ENCODE results near the gene PITX3. TPM values are rescaled to one million over a fixed set of nuclear protein-coding genes. Genes with fewer than 3 reads are reported as not detected.

The PITX3 gene
- total RNA-seq, 1 experiment from 2014 or later = 1.9 TPM

DNA sequence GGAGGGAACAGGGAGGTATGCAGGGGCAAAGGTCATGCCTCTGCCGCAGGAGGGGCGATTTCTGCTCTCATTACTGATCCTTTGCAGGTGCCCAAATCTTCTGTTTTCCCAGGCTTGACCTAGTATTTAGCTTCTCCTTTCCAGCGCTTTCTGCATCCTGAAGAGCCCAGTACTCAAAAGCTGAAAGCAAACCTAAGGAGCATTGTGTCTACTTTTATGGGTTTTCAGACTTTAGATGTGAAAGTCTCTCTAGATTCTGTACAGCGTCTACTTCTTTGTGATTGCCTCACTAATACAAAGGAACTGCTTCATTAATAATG is 4.6 kb upstream of the PITX3 start:
- no peaks in the 10 kb centered on the region for H3K27me3 ChIP-seq (ENCODE audit: insufficient read depth, low read length)
- H3K4me2 ChIP-seq (ENCODE audit: low read length) = peak overlapping the region; percentile 91
- no peak overlapping the region for H2AFZ ChIP-seq (ENCODE audit: low read depth, low read length, poor library complexity, severe bottlenecking)
- peak overlapping the region; percentile 91 to 95 for H3K4me3 ChIP-seq (replicated peaks in 1 of 2; ENCODE audit: low read depth in 1 of 2, low read length in 2 of 2)
- H3K36me3 ChIP-seq (ENCODE audit: control insufficient read depth in 1 of 2, insufficient read depth in 2 of 2, low read length in 2 of 2) = 0 out of 4 replicates have a peak, but pooled peaks cover 0 to 2% of the 10 kb centered on the region in 2 experiments
- H3K4me1 ChIP-seq (ENCODE audit: control insufficient read depth in 1 of 2, insufficient read depth in 2 of 2, low read length in 2 of 2) = peaks cover 22 to 52% of the 10 kb centered on the region in 2 experiments
- BruUV-seq (replicated peaks) = no TSS peak
- ChIA-PET CTCF (interaction anchor here (1.1 to 6.6 kb wide), 8 partner anchors 15 to 176 kb away, joined by 3 to 63 read pairs (median 6); no protein-coding TSS in a partner anchor), RAD21 (ENCODE audit: low non-redundant PET in 1 of 2, low total read pairs in 2 of 2, uncharacterized antibody in 2 of 2, unreplicated experiment in 2 of 2) (interaction anchor here in 1 of 2 experiments (1.0 kb wide), 2 partner anchors 14 to 16 kb away, joined by 3 to 4 read pairs; no protein-coding TSS in a partner anchor), POLR2A (interaction anchor here (0.6 to 1.3 kb wide), 8 partner anchors 9 to 946 kb away, joined by 3 to 10 read pairs (median 4); no protein-coding TSS in a partner anchor)
- H3K9me3 ChIP-seq (ENCODE audit: control insufficient read depth in 1 of 2, insufficient read depth in 1 of 2, low read depth in 1 of 2, low read length in 2 of 2) = no peaks in the 10 kb centered on the region
- peak overlapping the region; percentile 61 for H3K27ac ChIP-seq (ENCODE audit: low read depth, low read length)
- intact Hi-C loops (cut with micrococcal nuclease) = no loop called here
- H3K79me2 ChIP-seq (ENCODE audit: insufficient read depth, low read length) = peaks cover 53% of the 10 kb centered on the region
- ATAC-seq (no peak), DNase-seq (ENCODE audit: low read depth, low spot score) (no peak)
- H3K9ac ChIP-seq (ENCODE audit: low read length) = peak overlapping the region; percentile 72
- TF ChIP-seq EGR1 (IDR thresholded peaks at IDR 0.05; ENCODE audit: low read depth) (no peak), POLR2A (IDR thresholded peaks at IDR 0.05; ENCODE audit: borderline replicate concordance, extremely low read depth, insufficient read depth, insufficient read length) (no peak), EZH2 (IDR thresholded peaks at IDR 0.05) (no peak), ZFX (IDR thresholded peaks at IDR 0.05) (no peak), TCF7L2 (IDR thresholded peaks at IDR 0.05; ENCODE audit: borderline replicate concordance, extremely low read depth, insufficient read depth, insufficient read length) (no peak), YY1 (IDR thresholded peaks at IDR 0.05; ENCODE audit: extremely low read depth, insufficient replicate concordance, low read depth, low read length) (no peak)
- TF ChIP-seq, protein P1, sequence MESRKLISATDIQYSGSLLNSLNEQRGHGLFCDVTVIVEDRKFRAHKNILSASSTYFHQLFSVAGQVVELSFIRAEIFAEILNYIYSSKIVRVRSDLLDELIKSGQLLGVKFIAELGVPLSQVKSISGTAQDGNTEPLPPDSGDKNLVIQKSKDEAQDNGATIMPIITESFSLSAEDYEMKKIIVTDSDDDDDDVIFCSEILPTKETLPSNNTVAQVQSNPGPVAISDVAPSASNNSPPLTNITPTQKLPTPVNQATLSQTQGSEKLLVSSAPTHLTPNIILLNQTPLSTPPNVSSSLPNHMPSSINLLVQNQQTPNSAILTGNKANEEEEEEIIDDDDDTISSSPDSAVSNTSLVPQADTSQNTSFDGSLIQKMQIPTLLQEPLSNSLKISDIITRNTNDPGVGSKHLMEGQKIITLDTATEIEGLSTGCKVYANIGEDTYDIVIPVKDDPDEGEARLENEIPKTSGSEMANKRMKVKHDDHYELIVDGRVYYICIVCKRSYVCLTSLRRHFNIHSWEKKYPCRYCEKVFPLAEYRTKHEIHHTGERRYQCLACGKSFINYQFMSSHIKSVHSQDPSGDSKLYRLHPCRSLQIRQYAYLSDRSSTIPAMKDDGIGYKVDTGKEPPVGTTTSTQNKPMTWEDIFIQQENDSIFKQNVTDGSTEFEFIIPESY (IDR thresholded peaks at IDR 0.05; ENCODE audit: extremely low read depth, insufficient replicate concordance, low read length) = no peak
- peaks cover 11% of the 10 kb centered on the region; the same call in 1 of the 2 replicates for H4K20me1 ChIP-seq (ENCODE audit: insufficient read depth)
- no peaks in the 10 kb centered on the region for H3K9me2 ChIP-seq (ENCODE audit: insufficient read depth)

All from HCT116 (cell line).